Glutamatergic neuron (in vitro differentiated cells): ENCODE results near the gene RAB13. TPM values are rescaled to one million over a fixed set of nuclear protein-coding genes. Genes with fewer than 3 reads are reported as not detected.

Source experiments
- DNase-seq: peaks from one replicate; pipeline ENCODE4 v3.0.0; 2022
- H3K27ac Mint-ChIP-seq: one replicate; pipeline ENCODE4 v1.8.0; 2020; ENCODE audit warnings: mild to moderate bottlenecking, mixed read lengths, inconsistent platforms; ENCODE audit not compliant: unreplicated experiment
- H3K27me3 Mint-ChIP-seq: one replicate; pipeline ENCODE4 v1.8.0; 2020; ENCODE audit warnings: mild to moderate bottlenecking, moderate library complexity, mixed read lengths, inconsistent platforms; ENCODE audit not compliant: unreplicated experiment
- H3K36me3 Mint-ChIP-seq: one replicate; pipeline ENCODE4 v1.8.0; 2020; ENCODE audit warnings: mild to moderate bottlenecking, mixed read lengths, inconsistent platforms; ENCODE audit not compliant: unreplicated experiment
- H3K4me1 Mint-ChIP-seq: one replicate; pipeline ENCODE4 v1.8.0; 2020; ENCODE audit warnings: mild to moderate bottlenecking, low read depth, mixed read lengths, inconsistent platforms; ENCODE audit not compliant: unreplicated experiment
- H3K4me3 Mint-ChIP-seq: one replicate; pipeline ENCODE4 v1.8.0; 2020; ENCODE audit warnings: mild to moderate bottlenecking, mixed read lengths, inconsistent platforms; ENCODE audit not compliant: unreplicated experiment
- H3K9me3 Mint-ChIP-seq: one replicate; pipeline ENCODE4 v1.8.0; 2020; ENCODE audit warnings: mild to moderate bottlenecking, moderate library complexity, mixed read lengths, inconsistent platforms; ENCODE audit not compliant: unreplicated experiment
- CTCF ChIP-seq: fragments of 200-600 bp; sonication (generic); IDR thresholded peaks from one replicate; pipeline ENCODE4 v1.5.0; 2021; ENCODE audit not compliant: partially characterized antibody, unreplicated experiment
- total RNA-seq: library from RNA; stranded (reverse); fragmentation: NEBNext Ultra II Directional; extraction: Animal tissue kit (Norgen Biotek cat#: 25700); gene quantifications from one replicate; pipeline ENCODE4 v1.2.1, GENCODE V29; 2021; ENCODE audit not compliant: unreplicated experiment

The RAB13 gene
- total RNA-seq, 1 donor from 2014 or later, result 29.9 TPM

- H3K9me3 Mint-ChIP-seq, result peaks cover 5% of the 10 kb centered on the region
- TF ChIP-seq CTCF, result no peak
- peaks cover 7% of the 10 kb centered on the region for H3K27me3 Mint-ChIP-seq
- H3K36me3 Mint-ChIP-seq, result no peaks in the 10 kb centered on the region
- H3K27ac Mint-ChIP-seq, result no peak overlapping the region
- no peak for DNase-seq
- H3K4me3 Mint-ChIP-seq, result no peak overlapping the region
- peaks cover 3% of the 10 kb centered on the region for H3K4me1 Mint-ChIP-seq
Observed at GRCh38 chr1:153940756-153941155, 45.4 kb downstream of the RAB13 start.

DNA sequence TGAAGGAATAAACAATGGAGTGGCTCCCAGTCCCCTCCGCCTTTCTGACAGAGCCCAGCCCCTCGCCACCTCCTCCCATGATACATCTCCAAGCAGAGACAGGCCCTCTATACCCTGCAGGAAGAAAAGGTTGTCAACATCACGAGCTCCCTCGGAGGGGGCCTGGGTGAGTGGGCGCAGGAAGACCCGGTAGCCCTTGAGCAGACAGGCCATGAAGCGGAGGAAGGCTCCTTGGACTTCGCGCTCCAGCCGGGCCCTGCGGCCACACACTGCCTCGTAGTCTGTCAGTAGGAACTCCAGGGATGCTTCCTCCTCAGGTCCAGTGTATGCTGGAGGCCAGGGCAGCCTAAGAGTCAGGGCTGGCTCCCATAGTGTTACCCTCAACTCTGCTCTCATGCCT, 46.7 kb downstream of the RAB13 start:
- H3K4me3 Mint-ChIP-seq, result no peak overlapping the region
- no peak overlapping the region for H3K27ac Mint-ChIP-seq
- H3K27me3 Mint-ChIP-seq, result peaks cover 7% of the 10 kb centered on the region
- no peaks in the 10 kb centered on the region for H3K4me1 Mint-ChIP-seq
- no peaks in the 10 kb centered on the region for H3K36me3 Mint-ChIP-seq
- H3K9me3 Mint-ChIP-seq, result peaks cover 2% of the 10 kb centered on the region
- no peak for TF ChIP-seq CTCF
- no peak for DNase-seq

DNA sequence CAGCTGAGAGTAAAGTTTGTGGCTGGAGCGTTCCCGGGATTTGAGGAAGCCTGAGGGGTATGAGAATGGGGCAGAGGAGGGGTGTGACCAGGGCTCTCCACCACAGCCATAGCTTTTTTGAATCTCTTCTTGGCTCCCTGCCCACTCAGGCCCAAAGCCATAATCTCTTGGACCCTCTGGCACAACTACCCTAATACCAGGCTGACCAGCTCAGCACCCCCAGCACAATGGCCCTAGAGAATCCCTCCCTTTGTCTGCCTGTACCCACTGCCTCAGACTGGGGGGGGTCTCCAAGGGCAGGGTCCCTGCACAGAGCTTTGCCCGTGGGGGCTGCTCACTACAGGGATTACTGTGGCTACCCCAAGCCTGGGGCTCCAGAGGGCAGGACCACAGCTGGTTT, 47.1 kb downstream of the RAB13 start:
- Mint-ChIP-seq H3K4me3 (no peak overlapping the region), H3K36me3 (no peaks in the 10 kb centered on the region), H3K9me3 (peaks cover 4% of the 10 kb centered on the region), H3K27me3 (peaks cover 8% of the 10 kb centered on the region), H3K27ac (no peak overlapping the region), H3K4me1 (no peaks in the 10 kb centered on the region)
- TF ChIP-seq CTCF, result no peak
- DNase-seq, result no peak

DNA sequence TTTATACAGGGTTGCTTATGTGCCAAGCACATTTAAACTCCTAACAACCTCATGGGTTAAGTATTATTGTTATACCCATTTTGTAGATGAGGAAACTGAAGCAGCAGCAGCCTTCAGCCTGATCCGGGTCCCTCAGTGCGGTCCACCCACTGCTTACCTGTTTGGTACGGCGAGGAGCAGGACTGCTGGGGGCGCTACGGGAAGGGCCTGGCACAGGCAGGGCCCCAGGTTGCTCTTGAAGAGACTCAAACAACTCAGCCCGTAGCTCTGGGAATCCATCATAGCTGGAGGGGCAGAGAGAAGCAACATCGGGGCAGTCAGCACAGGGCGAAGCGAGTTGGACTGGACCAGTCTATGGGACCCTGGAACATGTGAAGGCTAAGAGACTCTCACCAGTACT, 48.8 kb downstream of the RAB13 start:
- no peak for DNase-seq
- H3K4me3 Mint-ChIP-seq, result no peak overlapping the region
- H3K4me1 Mint-ChIP-seq, result no peaks in the 10 kb centered on the region
- H3K27ac Mint-ChIP-seq, result no peak overlapping the region
- peaks cover 10% of the 10 kb centered on the region for H3K27me3 Mint-ChIP-seq
- H3K9me3 Mint-ChIP-seq, result peaks cover 2% of the 10 kb centered on the region
- no peak for TF ChIP-seq CTCF
- no peaks in the 10 kb centered on the region for H3K36me3 Mint-ChIP-seq

GRCh38 chr1:153936011-153936802, 49.9 kb downstream of the RAB13 start:
- Mint-ChIP-seq H3K4me1 (no peaks in the 10 kb centered on the region), H3K27ac (no peak overlapping the region), H3K36me3 (no peaks in the 10 kb centered on the region), H3K27me3 (peaks cover 10% of the 10 kb centered on the region), H3K9me3 (peaks cover 2% of the 10 kb centered on the region), H3K4me3 (no peak overlapping the region)
- no peak for TF ChIP-seq CTCF
- no peak for DNase-seq
